HepG2 (cell line): Measurements from ENCODE around the gene P2RY6. TPM values are rescaled to one million over a fixed set of nuclear protein-coding genes. Genes with fewer than 3 reads are reported as not detected.

Source experiments
- ERF ChIP-seq: IDR thresholded peaks from 2 replicates; pipeline ENCODE4 v1.6.1; 2018; ENCODE audit warnings: missing biosample characterization, missing genetic modification reagents
- FOSL1 ChIP-seq: sonication (generic); formaldehyde crosslinking; IDR thresholded peaks from 2 replicates; pipeline ENCODE4 v1.9.0; 2021; ENCODE audit warnings: missing genetic modification reagents, borderline replicate concordance
- KIAA2018 ChIP-seq: sonication (generic); formaldehyde crosslinking; IDR thresholded peaks from 2 replicates; pipeline ENCODE4 v1.5.0; 2020; ENCODE audit warnings: mild to moderate bottlenecking, missing genetic modification reagents, borderline replicate concordance
- MATR3 ChIP-seq: sonication (generic); formaldehyde crosslinking; IDR thresholded peaks from 2 replicates; pipeline ENCODE4 v1.4.0; 2020; ENCODE audit warnings: missing genetic modification reagents
- NBN ChIP-seq: fragments of 450-650 bp; conservative IDR thresholded peaks from 2 replicates; pipeline ENCODE4 v1.6.1; 2017
- PPARG ChIP-seq: conservative IDR thresholded peaks from 2 replicates; pipeline ENCODE4 v1.6.1; 2016; ENCODE audit warnings: missing biosample characterization, missing genetic modification reagents
- PRMT3 ChIP-seq: sonication (generic); formaldehyde crosslinking; IDR thresholded peaks from 2 replicates; pipeline ENCODE4 v1.8.1; 2022; ENCODE audit warnings: low read depth, mild to moderate bottlenecking, moderate library complexity, missing genetic modification reagents, borderline replicate concordance
- RBAK ChIP-seq: sonication (generic); formaldehyde crosslinking; IDR thresholded peaks from 2 replicates; pipeline ENCODE4 v1.5.1; 2020; ENCODE audit warnings: mild to moderate bottlenecking, missing genetic modification reagents
- SETDB1 ChIP-seq: sonication (generic); formaldehyde crosslinking; IDR thresholded peaks from 2 replicates; pipeline ENCODE4 v1.5.1; 2020; ENCODE audit warnings: missing genetic modification reagents, mild to moderate bottlenecking, borderline replicate concordance
- SOX13 ChIP-seq, 3 experiments: fragments of 450-650 bp in 1 of 3; sonication (generic) in 1 of 3; formaldehyde crosslinking in 1 of 3; IDR thresholded peaks in 2 of 3; conservative IDR thresholded peaks in 1 of 3; 2 replicates each; pipeline versions ENCODE4 v1.5.0 to v1.6.1; 2016 to 2020; ENCODE audit warnings: antibody characterized with exemption in 1 of 3, mild to moderate bottlenecking in 1 of 3, missing compliant biosample characterization in 1 of 3, missing genetic modification reagents in 1 of 3, moderate library complexity in 1 of 3
- TFDP2 ChIP-seq: sonication (generic); formaldehyde crosslinking; IDR thresholded peaks from 2 replicates; pipeline ENCODE4 v1.4.0; 2020; ENCODE audit warnings: missing genetic modification reagents
- TMF1 ChIP-seq: sonication (generic); formaldehyde crosslinking; IDR thresholded peaks from 2 replicates; pipeline ENCODE4 v1.8.1; 2022; ENCODE audit warnings: low read depth, missing genetic modification reagents
- ZNF33A ChIP-seq: sonication (generic); formaldehyde crosslinking; IDR thresholded peaks from 2 replicates; pipeline ENCODE4 v1.5.1; 2020; ENCODE audit warnings: missing genetic modification reagents, mild to moderate bottlenecking, moderate library complexity, borderline replicate concordance
- ZNF501 ChIP-seq: sonication (generic); formaldehyde crosslinking; IDR thresholded peaks from 2 replicates; pipeline ENCODE4 v1.5.1; 2020; ENCODE audit warnings: mild to moderate bottlenecking, moderate library complexity, missing genetic modification reagents
- ZNF577 ChIP-seq: sonication (generic); formaldehyde crosslinking; IDR thresholded peaks from 2 replicates; pipeline ENCODE4 v1.4.0; 2020; ENCODE audit warnings: mild to moderate bottlenecking, low read depth, missing genetic modification reagents, borderline replicate concordance
- ZNF660 ChIP-seq: sonication (generic); formaldehyde crosslinking; IDR thresholded peaks from 2 replicates; pipeline ENCODE4 v1.5.1; 2020; ENCODE audit warnings: mild to moderate bottlenecking, low read depth, missing genetic modification reagents, borderline replicate concordance
- ZNF672 ChIP-seq: sonication (generic); formaldehyde crosslinking; IDR thresholded peaks from 2 replicates; pipeline ENCODE4 v1.8.1; 2022; ENCODE audit warnings: missing genetic modification reagents
- ZSCAN21 ChIP-seq: sonication (generic); formaldehyde crosslinking; IDR thresholded peaks from 2 replicates; pipeline ENCODE4 v1.8.0; 2022; ENCODE audit warnings: mild to moderate bottlenecking, missing genetic modification reagents, moderate library complexity, borderline replicate concordance
- polyA plus RNA-seq, 8 experiments: library from polyadenylated mRNA; depleted of rRNA in 3 of 8; stranded (reverse) in 7 of 8; unstranded in 1 of 8; fragments of >200 nt; fragmentation: Illumina TruSeq in 4 of 8; extraction: Trizol in 4 of 8; gene quantifications; 2 replicates each; pipeline versions ENCODE4 v1.2.1 to v1.2.3, GENCODE V29; 2011 to 2016; ENCODE audit warnings: low read depth in 4 of 8, missing spikeins in 1 of 8, mixed read lengths in 1 of 8; ENCODE audit not compliant: insufficient read depth in 1 of 8
- total RNA-seq, 5 experiments: library from RNA; depleted of rRNA; stranded (reverse); fragments of >200 nt; fragmentation: Illumina TruSeq; extraction: Trizol; gene quantifications; 2 replicates each; pipeline ENCODE4 v1.2.3, GENCODE V29; 2016; ENCODE audit warnings: low read depth in 1 of 5
- TF ChIP-seq, protein P1 (sequence below): IDR thresholded peaks from 2 replicates; pipeline ENCODE4 v1.6.1; 2018; ENCODE audit warnings: missing genetic modification reagents, mild to moderate bottlenecking, missing compliant biosample characterization

Gene P2RY6
- total and polyA plus RNA-seq, 2 of the 13 experiments (the other 11 are each of a cell fraction or from before 2014, with no cell fraction given): 0.09 to 0.29 TPM

DNA sequence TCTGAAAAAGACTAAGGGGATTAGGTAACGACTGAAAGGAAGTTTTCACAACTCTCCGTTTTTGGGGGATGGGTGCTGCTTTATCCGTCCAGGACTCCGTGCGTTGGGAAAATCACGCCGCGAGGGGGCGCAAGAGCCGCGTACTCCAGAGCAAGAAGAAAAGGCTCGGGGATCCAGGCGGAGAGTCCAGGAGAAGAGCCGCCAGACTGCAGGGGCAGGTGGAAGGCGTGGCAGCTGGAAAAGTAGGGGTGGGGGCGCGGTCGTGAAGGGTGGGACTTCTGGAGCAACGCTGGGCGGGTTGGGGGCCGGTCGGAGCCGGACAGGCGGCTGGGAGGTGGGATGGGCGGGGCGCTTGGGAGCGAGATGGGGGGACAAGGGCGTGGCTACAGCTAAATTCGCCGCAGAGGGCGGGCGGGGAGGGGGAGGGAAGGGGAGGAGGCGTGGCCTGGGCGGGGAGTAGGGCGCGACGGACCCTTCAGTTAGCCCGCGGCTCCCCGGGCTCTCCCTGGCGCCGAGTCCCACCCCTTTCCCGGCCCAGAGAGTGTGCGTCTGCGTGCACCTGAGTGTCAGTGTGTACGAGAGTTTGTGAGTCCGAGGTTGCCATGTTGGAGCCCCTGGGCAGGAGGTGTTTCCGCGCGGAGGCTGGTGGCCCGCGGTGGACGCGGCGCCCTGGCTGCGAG is 35.3 kb downstream of the P2RY6 start (continued):
- no peak; the same call in 1 of the 2 replicates for TF ChIP-seq TFDP2
- TF ChIP-seq ZNF501 (CRISPR knock-in tag): peak; percentile 49
- TF ChIP-seq MATR3 (CRISPR knock-in tag): no peak
- TF ChIP-seq ZNF577 (CRISPR knock-in tag): no peak
- TF ChIP-seq ZNF672 (CRISPR knock-in tag): no peak
- no peak for TF ChIP-seq FOSL1 (CRISPR knock-in tag)
- no peak for TF ChIP-seq ZNF660
- TF ChIP-seq ERF: peak; percentile 11
- TF ChIP-seq PRMT3: no peak
- TF ChIP-seq ZNF33A (CRISPR knock-in tag): no peak
- no peak for TF ChIP-seq SOX13 (IDR thresholded peaks at IDR 0.05)
- peak in 1 of 2 experiments; percentile 6; a peak in 1 of 4 replicates for TF ChIP-seq SOX13 (CRISPR knock-in tag; conservative IDR thresholded peaks at IDR 0.05 in 1 of 2, IDR thresholded peaks at IDR 0.05 in 1 of 2)
- TF ChIP-seq RBAK (CRISPR knock-in tag): no peak; the same call in 1 of the 2 replicates
- no peak for TF ChIP-seq NBN
- no peak for TF ChIP-seq KIAA2018 (CRISPR knock-in tag)
- no peak for TF ChIP-seq SETDB1
- no peak for TF ChIP-seq TMF1 (CRISPR knock-in tag)
- TF ChIP-seq ZSCAN21 (CRISPR knock-in tag): no peak
- no peak for TF ChIP-seq PPARG (CRISPR knock-in tag)
- TF ChIP-seq, protein P1, sequence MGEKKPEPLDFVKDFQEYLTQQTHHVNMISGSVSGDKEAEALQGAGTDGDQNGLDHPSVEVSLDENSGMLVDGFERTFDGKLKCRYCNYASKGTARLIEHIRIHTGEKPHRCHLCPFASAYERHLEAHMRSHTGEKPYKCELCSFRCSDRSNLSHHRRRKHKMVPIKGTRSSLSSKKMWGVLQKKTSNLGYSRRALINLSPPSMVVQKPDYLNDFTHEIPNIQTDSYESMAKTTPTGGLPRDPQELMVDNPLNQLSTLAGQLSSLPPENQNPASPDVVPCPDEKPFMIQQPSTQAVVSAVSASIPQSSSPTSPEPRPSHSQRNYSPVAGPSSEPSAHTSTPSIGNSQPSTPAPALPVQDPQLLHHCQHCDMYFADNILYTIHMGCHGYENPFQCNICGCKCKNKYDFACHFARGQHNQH: peak; percentile 62; the same call in 1 of the 2 replicates
